Lung (tissue), 12 donors: ENCODE results near the gene CCDC148. TPM values are rescaled to one million over a fixed set of nuclear protein-coding genes. Genes with fewer than 3 reads are reported as not detected.

ENCODE experiments used
- ATAC-seq: fragments of 200-7000 bp; cut with Tn5 transposase; one replicate; pipeline ENCODE4 v1.9.1; 2020; ENCODE audit warnings: moderate number of reproducible peaks; ENCODE audit not compliant: insufficient read depth, low FRiP score
- DNase-seq, 3 donors: peaks; one replicate each; pipeline ENCODE4 v3.0.0-alpha.2; 2013 to 2017
- H3K27ac ChIP-seq, 2 donors: one replicate each; pipeline ENCODE4 v1.5.1; 2013; ENCODE audit warnings: mild to moderate bottlenecking in 2 of 2, moderate library complexity in 2 of 2, control low read depth in 1 of 2, inconsistent platforms in 1 of 2, low read depth in 1 of 2, low read length in 1 of 2
- H3K27me3 ChIP-seq, 3 donors: one replicate each; pipeline ENCODE4 v1.5.1; 2013; ENCODE audit warnings: low read length in 2 of 3; ENCODE audit not compliant: control insufficient read depth in 3 of 3, insufficient read depth in 3 of 3
- H3K36me3 ChIP-seq, 4 donors: one replicate each; pipeline ENCODE4 v1.5.1; 2013; ENCODE audit warnings: low read length in 4 of 4, mild to moderate bottlenecking in 1 of 4, moderate library complexity in 1 of 4; ENCODE audit not compliant: control insufficient read depth in 4 of 4, insufficient read depth in 4 of 4
- H3K4me1 ChIP-seq, 5 donors: one replicate each; pipeline ENCODE4 v1.5.1; 2013; ENCODE audit warnings: low read length in 5 of 5, mild to moderate bottlenecking in 2 of 5, moderate library complexity in 1 of 5; ENCODE audit not compliant: control insufficient read depth in 5 of 5, insufficient read depth in 5 of 5
- H3K4me3 ChIP-seq: one replicate; pipeline ENCODE4 v1.5.1; 2013; ENCODE audit warnings: mild to moderate bottlenecking, control low read depth, moderate library complexity
- H3K9ac ChIP-seq, 2 donors: one replicate each; pipeline ENCODE4 v1.5.1; 2013; ENCODE audit warnings: low read length in 2 of 2, control low read depth in 1 of 2; ENCODE audit not compliant: insufficient read depth in 1 of 2
- H3K9me3 ChIP-seq, 4 donors: one replicate each; pipeline ENCODE4 v1.5.1; 2013; ENCODE audit warnings: low read length in 3 of 4, mild to moderate bottlenecking in 1 of 4, moderate library complexity in 1 of 4; ENCODE audit not compliant: control insufficient read depth in 4 of 4, insufficient read depth in 3 of 4
- WGBS, 2 donors: extraction: QIAGEN DNeasy Blood & Tissue Kit; methylation state at CpG; one replicate each; pipeline ENCODE4 v1.1.7; 2013; 5-methylcytosine and 5-hydroxymethylcytosine counted together
- polyA plus RNA-seq, 2 donors: library from polyadenylated mRNA; stranded (reverse); fragments of 200-250 nt; gene quantifications; one replicate each; pipeline ENCODE4 v1.2.1, GENCODE V29; 2013
- total RNA-seq, 2 donors: library from RNA; depleted of rRNA in 1 of 2; stranded (reverse); fragments of >200 nt in 1 of 2; gene quantifications; one replicate each; pipeline ENCODE4 v1.2.1, GENCODE V29; 2014 to 2021
- TF ChIP-seq, protein P1 (sequence below): IDR thresholded peaks from 2 replicates; pipeline ENCODE4 v1.5.1; 2012; ENCODE audit warnings: mild to moderate bottlenecking; ENCODE audit errors: control extremely low read depth, extremely low read depth
- donor health status: control.
- donor health status: control.
- donor health status: Bipolar disorder and iron deficiency.
- donor health status: healthy.
- donor health status: DM: yes; HTN: yes; CAD: no.

The CCDC148 gene
- total and polyA plus RNA-seq, 4 donors: 0.61 to 8.6 (median 2.5) TPM

DNA sequence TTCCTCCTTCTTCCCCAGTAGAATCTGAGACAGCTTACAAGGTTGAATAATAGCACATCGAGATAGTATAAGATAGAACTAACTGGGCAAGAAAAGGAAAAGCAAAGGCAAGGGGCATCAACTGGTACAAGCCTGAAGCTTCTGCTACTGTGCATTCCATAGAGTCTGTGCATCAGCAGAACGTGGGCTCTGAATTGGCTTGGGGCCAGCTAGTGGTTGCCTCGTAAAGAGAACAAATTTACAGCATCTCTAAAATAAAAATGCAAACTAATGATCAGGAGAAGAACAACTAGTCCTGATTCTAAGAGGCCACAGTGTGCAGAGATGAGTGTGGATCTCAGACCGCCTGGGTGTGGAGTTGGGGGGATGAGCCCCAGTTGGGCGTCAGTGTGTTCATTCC, 318.3 kb downstream of the CCDC148 start:
- H3K27me3 ChIP-seq: no peaks in the 10 kb centered on the region
- peak in 1 of 3 donors; percentile 46 for DNase-seq
- no peaks in the 10 kb centered on the region for H3K36me3 ChIP-seq
- 40 to 56% methylated on average over 5 of the region's 5 CpGs for WGBS, 2 donors
- no peak for ATAC-seq
- no peak overlapping the region for H3K27ac ChIP-seq
- TF ChIP-seq, protein P1, sequence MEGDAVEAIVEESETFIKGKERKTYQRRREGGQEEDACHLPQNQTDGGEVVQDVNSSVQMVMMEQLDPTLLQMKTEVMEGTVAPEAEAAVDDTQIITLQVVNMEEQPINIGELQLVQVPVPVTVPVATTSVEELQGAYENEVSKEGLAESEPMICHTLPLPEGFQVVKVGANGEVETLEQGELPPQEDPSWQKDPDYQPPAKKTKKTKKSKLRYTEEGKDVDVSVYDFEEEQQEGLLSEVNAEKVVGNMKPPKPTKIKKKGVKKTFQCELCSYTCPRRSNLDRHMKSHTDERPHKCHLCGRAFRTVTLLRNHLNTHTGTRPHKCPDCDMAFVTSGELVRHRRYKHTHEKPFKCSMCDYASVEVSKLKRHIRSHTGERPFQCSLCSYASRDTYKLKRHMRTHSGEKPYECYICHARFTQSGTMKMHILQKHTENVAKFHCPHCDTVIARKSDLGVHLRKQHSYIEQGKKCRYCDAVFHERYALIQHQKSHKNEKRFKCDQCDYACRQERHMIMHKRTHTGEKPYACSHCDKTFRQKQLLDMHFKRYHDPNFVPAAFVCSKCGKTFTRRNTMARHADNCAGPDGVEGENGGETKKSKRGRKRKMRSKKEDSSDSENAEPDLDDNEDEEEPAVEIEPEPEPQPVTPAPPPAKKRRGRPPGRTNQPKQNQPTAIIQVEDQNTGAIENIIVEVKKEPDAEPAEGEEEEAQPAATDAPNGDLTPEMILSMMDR: no peak
- H3K9me3 ChIP-seq: no peaks in the 10 kb centered on the region
- H3K9ac ChIP-seq: no peak overlapping the region
- peaks cover 0 to 3% (median 0%) of the 10 kb centered on the region in 5 donors for H3K4me1 ChIP-seq
- no peak overlapping the region for H3K4me3 ChIP-seq

DNA sequence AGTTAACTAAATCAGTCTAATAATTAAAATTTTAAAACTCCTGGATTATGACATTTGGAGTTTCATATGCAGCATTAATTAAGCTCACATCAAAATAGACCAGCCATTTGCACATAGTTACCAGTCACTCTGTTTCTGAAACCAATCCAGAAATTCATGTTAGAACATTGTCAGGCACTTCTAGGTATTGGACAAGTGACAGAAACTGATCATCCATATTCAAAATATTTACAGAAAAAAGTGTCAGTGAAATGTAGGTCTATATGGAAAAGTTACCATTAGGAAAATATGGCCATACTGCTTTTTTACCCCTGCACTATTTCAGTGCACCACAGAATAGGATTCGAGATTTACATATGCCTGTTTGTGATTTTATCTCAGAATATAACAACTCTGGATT, 321.5 kb downstream of the CCDC148 start:
- no peak overlapping the region for H3K9ac ChIP-seq
- H3K9me3 ChIP-seq: no peaks in the 10 kb centered on the region
- TF ChIP-seq, protein P1: no peak
- H3K4me1 ChIP-seq: peaks cover 0 to 3% (median 0%) of the 10 kb centered on the region in 5 donors
- WGBS, 2 donors: 84 to 98% methylated on average over 1 of the region's 1 CpG
- H3K27ac ChIP-seq: no peak overlapping the region
- no peaks in the 10 kb centered on the region for H3K27me3 ChIP-seq
- no peaks in the 10 kb centered on the region for H3K36me3 ChIP-seq
- no peak for ATAC-seq
- no peak overlapping the region for H3K4me3 ChIP-seq
- DNase-seq: no peak

DNA sequence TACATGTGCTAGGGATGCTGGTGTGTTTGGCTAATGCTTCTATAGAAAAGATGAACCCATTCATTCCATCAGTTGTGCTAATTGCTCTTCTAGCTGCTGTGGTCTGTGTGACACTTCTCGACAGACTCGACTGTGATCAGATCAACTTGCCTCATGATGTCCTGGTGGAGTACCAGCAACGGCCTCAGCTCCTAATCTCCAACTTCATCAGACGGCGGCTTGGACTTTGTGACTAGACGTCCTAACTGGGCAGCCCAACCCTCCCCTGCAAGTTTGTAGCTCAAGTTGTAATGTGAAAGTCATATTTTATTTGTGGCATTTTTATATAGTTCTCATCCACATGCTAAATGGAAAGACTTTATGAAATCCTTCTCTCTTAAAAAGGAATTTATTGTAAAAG, 321.9 kb downstream of the CCDC148 start:
- Histone ChIP-seq H3K9me3 (no peaks in the 10 kb centered on the region), H3K4me3 (no peak overlapping the region), H3K27ac (no peak overlapping the region), H3K9ac (no peak overlapping the region), H3K36me3 (no peaks in the 10 kb centered on the region), H3K27me3 (no peaks in the 10 kb centered on the region), H3K4me1 (peaks cover 0 to 3% (median 0%) of the 10 kb centered on the region in 5 donors)
- 89 to 92% methylated on average over 6 of the region's 6 CpGs for WGBS, 2 donors
- TF ChIP-seq, protein P1: no peak
- ATAC-seq (no peak), DNase-seq (no peak)

DNA sequence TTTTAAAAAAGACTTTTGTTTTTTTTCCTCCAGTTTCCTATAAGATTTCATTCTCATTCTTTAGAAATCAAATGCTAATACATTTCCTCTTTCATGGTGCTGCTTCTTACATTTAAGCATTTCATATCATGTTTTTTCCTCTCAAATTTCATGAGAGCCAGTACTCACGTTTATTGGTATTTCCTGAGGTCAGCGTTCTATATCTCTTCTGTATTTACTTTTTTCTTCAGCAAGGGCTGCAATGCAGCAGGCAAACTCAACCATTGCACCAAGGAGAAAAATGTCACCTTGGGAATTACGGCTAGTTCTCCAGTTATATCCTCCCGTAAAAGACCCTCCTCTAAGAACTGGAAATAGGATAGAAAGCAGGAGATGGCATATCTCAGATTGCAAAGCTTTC, 322.5 kb downstream of the CCDC148 start:
- DNase-seq (no peak), ATAC-seq (no peak)
- Histone ChIP-seq H3K36me3 (no peaks in the 10 kb centered on the region), H3K27me3 (no peaks in the 10 kb centered on the region), H3K9ac (no peak overlapping the region), H3K4me3 (no peak overlapping the region), H3K9me3 (no peaks in the 10 kb centered on the region), H3K27ac (no peak overlapping the region), H3K4me1 (peaks cover 0 to 3% (median 0%) of the 10 kb centered on the region in 5 donors)
- TF ChIP-seq, protein P1: no peak
- WGBS, 2 donors: 54 to 66% methylated on average over 4 of the region's 4 CpGs
